ENCODE measurements around the gene GTF3A.

Gene GTF3A

GRCh38 chr13:27472441-27472840 is 48.0 kb downstream of the GTF3A start:
- H3K4me3 ChIP-seq (replicated peaks in 1 of 2; ENCODE audit: low read depth in 2 of 2, low read length in 2 of 2) = no peak overlapping the region
- DNase-seq (ENCODE audit: low read depth in 2 of 2) = no peak
- TF ChIP-seq, protein P1, sequence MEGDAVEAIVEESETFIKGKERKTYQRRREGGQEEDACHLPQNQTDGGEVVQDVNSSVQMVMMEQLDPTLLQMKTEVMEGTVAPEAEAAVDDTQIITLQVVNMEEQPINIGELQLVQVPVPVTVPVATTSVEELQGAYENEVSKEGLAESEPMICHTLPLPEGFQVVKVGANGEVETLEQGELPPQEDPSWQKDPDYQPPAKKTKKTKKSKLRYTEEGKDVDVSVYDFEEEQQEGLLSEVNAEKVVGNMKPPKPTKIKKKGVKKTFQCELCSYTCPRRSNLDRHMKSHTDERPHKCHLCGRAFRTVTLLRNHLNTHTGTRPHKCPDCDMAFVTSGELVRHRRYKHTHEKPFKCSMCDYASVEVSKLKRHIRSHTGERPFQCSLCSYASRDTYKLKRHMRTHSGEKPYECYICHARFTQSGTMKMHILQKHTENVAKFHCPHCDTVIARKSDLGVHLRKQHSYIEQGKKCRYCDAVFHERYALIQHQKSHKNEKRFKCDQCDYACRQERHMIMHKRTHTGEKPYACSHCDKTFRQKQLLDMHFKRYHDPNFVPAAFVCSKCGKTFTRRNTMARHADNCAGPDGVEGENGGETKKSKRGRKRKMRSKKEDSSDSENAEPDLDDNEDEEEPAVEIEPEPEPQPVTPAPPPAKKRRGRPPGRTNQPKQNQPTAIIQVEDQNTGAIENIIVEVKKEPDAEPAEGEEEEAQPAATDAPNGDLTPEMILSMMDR (IDR thresholded peaks at IDR 0.05; ENCODE audit: low read depth, low read length) = no peak

GRCh38 chr13:27472941-27473340 is 48.5 kb downstream of the GTF3A start:
- TF ChIP-seq, protein P1 (IDR thresholded peaks at IDR 0.05; ENCODE audit: low read depth, low read length) = no peak
- no peak overlapping the region for H3K4me3 ChIP-seq (replicated peaks in 1 of 2; ENCODE audit: low read depth in 2 of 2, low read length in 2 of 2)
- DNase-seq (ENCODE audit: low read depth in 2 of 2) = no peak

- no peak for DNase-seq (ENCODE audit: low read depth in 2 of 2)
- TF ChIP-seq, protein P1 (IDR thresholded peaks at IDR 0.05; ENCODE audit: low read depth, low read length) = no peak
Observed at GRCh38 chr13:27474751-27475268, 50.4 kb downstream of the GTF3A start.

DNA sequence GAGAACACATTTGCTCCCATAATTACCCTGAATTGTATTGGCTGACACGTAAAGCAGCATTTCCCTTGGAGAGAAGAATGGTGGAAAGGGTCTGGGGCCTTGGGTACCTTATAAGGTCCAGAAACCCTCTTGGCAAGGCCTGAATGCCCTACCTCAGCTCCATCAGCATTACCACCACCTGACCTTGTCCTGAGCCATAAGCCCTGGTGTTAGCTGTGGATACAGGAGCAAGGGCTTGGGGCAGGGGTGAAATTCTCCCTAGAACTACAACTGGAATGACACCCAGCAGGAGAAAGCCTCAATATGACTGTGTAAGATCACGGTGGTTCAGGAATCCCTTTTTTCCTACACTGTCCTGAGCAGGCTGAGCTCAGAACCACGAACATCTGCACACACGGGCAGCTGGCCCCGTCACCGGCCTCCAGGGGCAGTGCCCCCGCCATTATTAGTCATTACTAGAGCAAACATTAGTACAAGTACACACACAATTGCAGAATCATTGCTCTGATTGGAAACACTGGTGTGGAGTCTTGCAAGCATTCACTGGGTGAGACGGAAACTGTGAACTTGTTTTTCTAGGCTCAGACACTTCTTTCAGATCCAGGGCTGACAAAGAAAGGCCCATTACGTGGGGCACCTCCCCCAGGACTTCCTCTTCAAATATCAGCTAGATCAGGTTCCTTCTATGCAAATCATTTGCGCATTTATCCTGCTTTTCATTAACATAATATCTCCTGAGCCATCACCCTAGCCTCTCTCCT is 52.7 kb downstream of the GTF3A start:
- peak in 1 of 2 donors; percentile 62 for DNase-seq (ENCODE audit: low read depth in 2 of 2)
- no peak overlapping the region for H3K4me3 ChIP-seq (replicated peaks in 1 of 2; ENCODE audit: low read depth in 2 of 2, low read length in 2 of 2)
- TF ChIP-seq, protein P1 (IDR thresholded peaks at IDR 0.05; ENCODE audit: low read depth, low read length) = no peak

More at GRCh38 chr13:27474751-27475268, 50.4 kb downstream of the GTF3A start:
- no peak overlapping the region for H3K4me3 ChIP-seq (replicated peaks in 1 of 2; ENCODE audit: low read depth in 2 of 2, low read length in 2 of 2)

- no peak overlapping the region for H3K4me3 ChIP-seq (replicated peaks in 1 of 2; ENCODE audit: low read depth in 2 of 2, low read length in 2 of 2)
- DNase-seq (ENCODE audit: low read depth in 2 of 2) = peak; percentile 35 to 56
Observed at GRCh38 chr13:27481766-27482165, 57.3 kb downstream of the GTF3A start.

GRCh38 chr13:27482983-27483382 is 58.6 kb downstream of the GTF3A start:
- TF ChIP-seq, protein P1 (IDR thresholded peaks at IDR 0.05; ENCODE audit: low read depth, low read length) = no peak
- H3K4me3 ChIP-seq (replicated peaks in 1 of 2; ENCODE audit: low read depth in 2 of 2, low read length in 2 of 2) = no peak overlapping the region
- no peak for DNase-seq (ENCODE audit: low read depth in 2 of 2)

More at GRCh38 chr13:27481766-27482165, 57.3 kb downstream of the GTF3A start:
- TF ChIP-seq, protein P1 (IDR thresholded peaks at IDR 0.05; ENCODE audit: low read depth, low read length) = peak; percentile 89

All from cardiac fibroblast (primary cell).